Measurements from ENCODE around the gene GLRA1. TPM values are rescaled to one million over a fixed set of nuclear protein-coding genes. Genes with fewer than 3 reads are reported as not detected.

Gene GLRA1
- not detected in 2 replicates for total RNA-seq

DNA sequence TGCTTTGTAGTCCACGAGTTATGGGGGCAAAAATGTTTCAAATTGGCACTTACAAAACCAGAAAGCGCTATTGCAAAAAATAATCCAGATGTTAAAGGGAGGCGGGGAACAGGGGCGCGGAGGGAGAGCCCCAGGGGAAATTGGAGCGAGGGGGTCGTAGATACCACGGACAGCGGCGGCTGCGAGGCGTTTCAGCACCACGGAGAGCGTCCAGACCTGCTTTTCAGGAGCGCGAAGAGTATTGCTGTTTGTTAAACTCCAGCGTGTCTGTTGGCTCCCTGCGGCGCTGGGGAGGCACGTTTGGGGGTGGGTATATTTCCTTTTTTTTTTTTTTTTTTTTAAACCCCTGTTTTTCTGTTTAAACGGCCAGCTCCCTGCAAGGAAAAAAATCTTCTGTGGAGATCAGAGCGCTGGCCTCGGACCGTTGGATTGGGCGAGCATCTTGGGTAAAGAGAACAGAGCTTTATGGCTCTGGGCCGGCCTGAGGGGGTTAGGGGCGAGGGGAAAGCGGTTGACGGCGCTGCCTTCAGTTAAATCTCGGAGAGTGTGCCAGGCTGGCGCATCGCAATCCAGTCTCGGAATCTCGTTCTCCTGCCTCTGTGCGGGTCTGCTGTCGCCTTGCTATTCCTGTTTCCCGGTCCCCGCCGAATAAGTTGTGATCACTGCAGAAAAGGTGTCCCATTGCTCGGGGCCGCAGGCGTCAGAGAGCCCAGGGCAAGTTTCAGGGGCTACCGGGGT is at the start of gene GLRA1:
TSS of gene GLRA1 (minus strand) at position 288 of the 738 bp plus-strand sequence. CDS start 302 bp downstream, outside the sequence.

Other genes starting within 250 kb of the GLRA1 start
- 148 and 214 TPM in 2 replicates for gene SPARC, start 237.9 kb downstream of the GLRA1 start, total RNA-seq
- gene ATOX1, start 166.2 kb downstream of the GLRA1 start, total RNA-seq: 203 and 222 TPM in 2 replicates
- gene G3BP1, start 152.9 kb downstream of the GLRA1 start, total RNA-seq: 103 and 156 TPM in 2 replicates